Erythroblast (primary cell): ENCODE results near the gene LGALS7B.
"Not testable (repeated sequence)": the region's sequence is repeated elsewhere in the genome, so short reads cannot be mapped to it uniquely, and the experiment has no call there.

Experiments
- DNase-seq, 2 experiments: peaks; one replicate each; lab custom pipeline; 2025; lab: John Stamatoyannopoulos, UW
- GATA1 ChIP-seq: IDR thresholded peaks from 2 replicates; pipeline ENCODE4 v1.6.1; 2011; ENCODE audit warnings: low read depth, mild to moderate bottlenecking, control low read depth, low read length, moderate library complexity
- POLR2A ChIP-seq: IDR thresholded peaks from 2 replicates; pipeline ENCODE4 v1.6.1; 2011; ENCODE audit warnings: mild to moderate bottlenecking, low read length

Gene LGALS7B

DNA sequence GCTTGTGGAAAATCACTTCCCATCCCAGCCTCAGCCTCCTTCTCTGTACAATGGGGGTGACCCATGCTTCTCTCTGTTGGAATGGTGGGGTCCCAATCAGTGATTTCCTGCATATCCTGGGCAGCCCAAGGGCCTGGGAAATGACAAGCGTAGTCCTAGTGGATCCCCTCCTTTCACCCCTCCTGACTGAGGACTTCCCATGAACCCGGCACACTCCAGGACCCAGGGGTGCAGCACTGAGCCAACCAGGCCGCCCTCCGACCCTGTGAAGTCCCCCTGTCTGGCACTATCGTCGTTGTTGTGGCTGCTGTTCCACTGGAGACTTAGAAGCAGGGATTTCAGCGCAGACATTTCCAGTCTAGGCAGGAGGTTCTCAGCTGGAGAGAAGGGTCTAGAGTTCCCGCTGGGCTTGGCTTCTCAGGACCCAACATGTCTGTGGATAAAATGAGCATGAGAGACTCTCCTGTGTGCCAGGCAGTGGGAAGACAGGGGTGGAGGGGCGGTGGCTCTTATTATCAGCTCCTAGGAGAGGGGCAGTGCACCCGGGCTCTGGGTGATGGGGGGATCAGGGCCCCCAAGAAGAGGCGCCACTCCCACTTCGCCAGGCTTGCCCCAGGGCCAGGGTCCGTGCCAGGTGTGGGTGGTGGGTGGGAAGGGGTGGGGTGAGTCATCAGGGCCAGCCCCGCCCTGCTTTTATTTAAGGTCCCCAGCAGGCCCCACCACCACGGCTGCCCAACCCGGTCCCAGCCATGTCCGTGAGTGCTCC lies at the start of gene LGALS7B:
LGALS7B (plus strand) TSS at position 723 of the 766 bp plus-strand sequence; CDS start at position 750, 27 bp downstream.
- TF ChIP-seq GATA1 (no peak), POLR2A (no peak)

DNA sequence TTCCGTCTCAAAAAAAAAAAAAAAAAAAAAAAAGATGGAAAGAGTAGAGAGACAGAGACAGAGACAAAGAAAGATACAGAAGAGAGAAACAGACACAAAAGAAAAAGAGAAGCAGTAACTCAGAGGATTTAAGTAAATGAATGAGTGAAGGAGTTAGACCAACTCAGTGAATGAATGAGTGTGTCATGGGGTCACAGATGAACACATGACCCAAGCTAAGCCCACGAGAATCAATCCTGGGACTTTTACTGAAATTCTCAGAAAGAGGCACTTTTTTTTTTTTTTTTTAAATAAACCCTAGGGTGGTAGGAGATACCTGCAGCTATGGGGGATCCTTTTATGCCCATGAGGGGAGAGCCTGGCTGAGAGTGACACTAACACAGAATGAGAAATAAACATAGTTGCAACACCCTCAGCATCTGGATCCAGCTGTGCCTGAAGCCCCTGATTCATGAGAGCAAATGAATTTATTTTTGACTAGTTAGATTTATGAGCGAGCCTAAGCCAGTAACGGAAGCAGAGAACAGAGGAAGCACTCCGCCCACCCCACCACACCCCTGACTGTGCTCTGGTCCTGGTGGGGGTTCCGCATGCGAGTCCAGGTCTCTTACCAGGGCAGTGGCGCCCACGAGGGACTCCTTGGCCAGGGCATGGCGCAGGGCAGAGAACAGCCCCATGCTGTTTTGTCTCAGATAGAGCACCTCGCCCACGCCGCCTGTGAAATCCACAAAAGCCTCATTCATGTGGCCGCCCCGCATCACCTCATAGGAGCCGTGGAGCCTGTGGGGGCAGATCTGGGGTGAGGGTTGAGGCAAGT lies 49.4 kb upstream of the LGALS7B start:
- no peak for TF ChIP-seq GATA1
- TF ChIP-seq POLR2A = no peak
- no peak for DNase-seq

More for the DNA sequence above, at the start of gene LGALS7B:
- DNase-seq = no peak

DNA sequence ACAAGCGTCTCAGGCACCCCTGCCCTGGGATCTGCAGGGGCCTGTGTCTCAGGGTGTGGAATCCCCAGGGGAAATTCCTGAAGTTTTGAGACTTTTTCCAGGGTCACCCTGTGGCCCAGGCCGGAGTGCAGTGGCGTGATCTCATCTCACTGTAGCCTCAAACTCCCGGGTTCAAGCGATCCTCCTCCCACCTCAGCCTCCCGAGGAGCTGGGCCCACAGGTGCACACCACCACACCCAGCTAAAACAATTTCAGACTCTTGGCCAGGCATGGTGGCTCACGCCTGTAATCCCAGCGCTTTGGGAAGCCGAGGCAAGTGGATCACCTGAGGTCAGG lies 48.8 kb upstream of the LGALS7B start:
- TF ChIP-seq GATA1 (no peak), POLR2A (no peak)
- no peak for DNase-seq

DNA sequence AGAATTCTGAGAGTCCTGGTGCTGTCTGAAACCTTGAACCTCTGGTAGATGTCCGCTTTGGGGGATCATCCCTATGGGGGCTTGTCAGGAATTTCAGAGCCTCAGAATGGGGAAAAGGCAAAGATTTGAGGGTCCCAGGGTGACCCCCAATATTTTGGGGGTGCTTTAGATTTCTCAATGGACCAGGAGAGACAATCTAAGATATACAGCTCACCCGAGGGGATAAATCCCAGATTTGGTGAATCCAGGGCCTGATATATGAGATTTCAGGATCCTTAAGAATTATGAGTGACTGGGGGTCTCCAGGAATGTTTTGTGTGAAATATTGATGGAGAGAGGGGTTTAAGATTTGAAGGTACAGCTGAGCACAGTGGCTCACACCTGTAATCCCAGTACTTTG lies 48.1 kb upstream of the LGALS7B start:
- TF ChIP-seq POLR2A (no peak), GATA1 (no peak)
- DNase-seq = no peak

DNA sequence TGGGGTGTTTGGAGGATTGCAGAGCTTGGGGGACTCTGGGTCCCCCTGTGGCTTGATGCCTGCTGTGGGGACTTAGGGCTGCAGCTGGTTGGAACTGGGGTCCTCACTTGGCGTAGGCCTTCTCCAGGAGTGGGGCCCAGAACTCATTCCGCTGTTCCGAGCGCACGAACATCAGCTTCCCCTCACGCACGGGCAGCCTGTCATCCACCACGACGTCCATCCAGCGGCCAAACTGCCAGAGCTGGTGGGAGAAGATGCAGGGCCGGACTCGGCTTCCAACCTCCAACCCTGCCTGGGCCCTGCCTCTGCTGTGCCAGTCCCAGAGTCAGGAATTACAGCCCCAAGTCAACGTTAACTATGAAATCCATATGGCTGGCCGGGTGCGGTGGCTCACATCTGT lies 47.3 kb upstream of the LGALS7B start:
- DNase-seq = no peak
- no peak for TF ChIP-seq GATA1
- TF ChIP-seq POLR2A = no peak

DNA sequence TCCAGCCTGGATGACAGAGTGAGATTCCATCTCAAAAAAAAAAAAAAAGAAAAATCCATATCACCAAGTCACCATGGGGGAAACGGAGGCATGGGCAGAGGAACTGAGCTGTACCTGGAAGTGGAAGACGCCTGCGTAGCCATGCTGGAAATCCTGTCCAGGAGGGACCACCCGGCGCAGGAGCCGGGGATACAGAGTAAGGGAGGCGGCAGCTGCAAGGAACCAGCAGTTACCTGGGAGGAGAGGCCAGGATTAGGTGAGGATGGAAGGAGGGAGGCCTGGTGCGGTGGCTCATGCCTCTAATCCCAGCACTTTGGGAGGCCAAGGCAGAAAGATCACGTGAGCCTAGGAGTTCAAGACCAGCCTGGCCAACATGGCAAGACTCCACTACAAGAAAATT lies 46.7 kb upstream of the LGALS7B start:
- DNase-seq = no peak
- no peak for TF ChIP-seq POLR2A
- no peak for TF ChIP-seq GATA1

DNA sequence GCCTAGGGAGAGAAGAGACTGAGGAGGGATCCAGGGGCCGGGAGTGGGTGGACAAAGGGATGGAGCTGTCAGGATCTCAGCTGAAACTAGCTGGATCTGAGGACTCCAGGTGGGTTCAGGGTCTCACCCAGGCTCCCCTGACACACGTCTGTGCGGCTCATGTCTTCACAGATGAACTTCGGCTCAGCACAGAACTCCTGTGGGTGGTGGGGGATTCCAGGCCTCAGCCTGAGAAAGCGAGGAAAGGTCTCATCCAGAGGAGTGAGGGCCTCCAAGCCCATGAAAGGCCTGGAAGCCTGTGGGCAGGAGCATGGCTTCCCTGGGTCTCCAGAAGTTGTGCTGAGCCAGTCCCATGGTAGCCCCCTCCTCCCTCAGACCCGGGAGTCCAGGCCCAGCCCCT lies 46.1 kb upstream of the LGALS7B start:
- DNase-seq = no peak
- TF ChIP-seq GATA1 (no peak), POLR2A (no peak)

DNA sequence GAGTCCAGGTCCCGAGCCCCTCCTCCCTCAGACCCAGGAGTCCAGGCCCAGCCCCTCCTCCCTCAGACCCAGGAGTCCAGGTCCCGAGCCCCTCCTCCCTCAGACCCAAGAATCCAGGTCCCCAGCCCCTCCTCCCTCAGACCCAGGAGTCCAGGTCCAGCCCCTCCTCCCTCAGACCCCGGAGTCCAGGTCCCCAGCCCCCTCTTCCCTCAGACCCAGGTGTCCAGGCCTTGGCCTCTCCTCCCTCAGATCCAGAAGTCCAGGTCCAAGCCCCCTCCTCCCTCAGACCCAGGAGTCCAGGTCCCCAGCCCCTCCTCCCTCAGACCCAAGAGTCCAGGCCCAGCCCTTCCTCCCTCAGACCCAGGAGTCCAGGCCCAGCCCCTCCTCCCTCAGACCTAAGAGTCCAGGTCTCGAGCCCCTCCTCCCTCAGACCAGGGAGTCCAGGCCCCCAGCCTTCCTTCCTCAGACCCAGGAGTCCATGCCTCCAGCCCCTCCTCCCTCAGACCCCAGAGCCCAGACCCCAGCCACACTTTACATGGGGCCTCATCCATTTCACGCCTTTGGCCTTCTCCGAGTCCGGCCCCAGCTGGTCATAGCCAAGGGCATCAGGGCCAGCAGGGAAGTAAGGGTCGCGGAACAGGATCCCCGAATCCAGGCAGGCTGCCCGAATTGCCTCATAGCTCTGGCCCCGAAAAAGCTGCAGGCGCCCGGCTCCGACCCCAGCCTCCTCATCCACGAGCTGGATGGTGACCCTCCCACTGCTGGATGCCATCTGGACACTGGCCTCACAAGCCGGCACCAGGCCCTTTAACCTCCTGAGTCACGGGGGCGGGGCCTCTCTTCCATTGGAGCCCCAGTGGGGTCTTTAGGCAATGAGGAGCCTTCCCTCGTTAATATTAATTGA lies 45.4 kb upstream of the LGALS7B start:
- TF ChIP-seq GATA1 = no peak
- TF ChIP-seq POLR2A = no peak
- DNase-seq = no peak

DNA sequence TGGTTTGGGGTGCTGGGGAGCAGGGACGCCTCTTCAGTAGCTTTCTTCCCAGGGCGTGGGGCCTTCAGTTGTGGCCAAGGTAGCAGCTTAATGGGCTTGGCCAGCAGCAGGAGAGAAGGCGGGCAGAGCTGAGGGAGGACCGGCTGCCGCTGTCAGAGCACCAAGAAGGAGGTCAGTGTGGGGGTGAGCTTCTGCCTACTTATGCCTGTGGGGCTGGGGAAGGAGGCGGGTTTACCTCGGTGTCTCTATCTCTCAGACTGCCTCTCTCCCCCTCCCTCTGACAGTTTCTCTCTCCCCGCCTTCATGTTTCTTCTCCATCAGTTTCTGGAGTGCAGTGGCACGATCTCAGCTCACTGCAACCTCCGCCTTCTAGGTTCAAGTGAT lies 44.7 kb upstream of the LGALS7B start, which contains the start of gene CAPN12:
CAPN12 (minus strand) TSS at position 177 of the 384 bp plus-strand sequence. CDS start 309 bp downstream, outside the sequence.
- TF ChIP-seq GATA1 = no peak
- no peak for TF ChIP-seq POLR2A
- DNase-seq = no peak

DNA sequence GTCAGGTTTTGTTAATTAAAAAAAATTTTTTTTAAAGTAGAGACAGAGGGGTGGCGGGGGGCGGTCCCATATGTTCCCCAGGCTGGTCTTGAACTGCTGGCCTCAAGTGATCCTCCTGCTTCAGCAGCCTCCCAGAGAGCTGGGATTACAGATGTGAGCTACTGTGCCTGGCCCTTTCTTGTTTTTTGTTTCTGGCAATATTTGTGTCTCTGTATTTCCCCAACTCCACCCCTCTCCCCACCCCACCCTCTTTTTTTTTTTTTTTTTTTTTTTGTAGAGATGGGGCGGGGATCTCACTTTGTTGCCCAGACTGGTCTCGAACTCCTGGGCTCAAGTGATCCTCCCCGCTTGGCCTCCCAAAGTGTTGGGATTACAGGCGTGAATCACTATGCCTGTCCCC lies 44.1 kb upstream of the LGALS7B start:
- DNase-seq = no peak
- TF ChIP-seq GATA1 (no peak), POLR2A (no peak)

DNA sequence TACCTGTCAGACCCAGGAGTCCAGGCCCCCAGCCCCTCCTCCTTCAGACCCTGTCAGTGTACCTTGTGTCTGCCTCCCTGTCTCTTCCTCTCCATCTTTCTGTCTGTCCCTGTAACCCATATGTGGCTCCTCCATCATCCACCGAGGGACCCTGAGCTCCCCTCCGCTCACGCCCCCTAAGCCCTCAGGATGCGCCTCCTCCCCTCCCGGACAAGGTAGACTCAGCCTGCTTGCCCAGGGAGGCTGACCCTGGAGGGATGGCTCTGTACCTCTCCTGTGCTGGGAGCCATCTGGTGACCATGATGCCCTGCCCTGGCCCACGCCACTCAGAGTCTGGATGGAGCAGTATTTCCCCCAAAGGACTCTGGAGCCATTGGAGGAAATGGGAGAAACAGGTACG lies 43.7 kb upstream of the LGALS7B start:
- TF ChIP-seq POLR2A (no peak), GATA1 (no peak)
- no peak for DNase-seq

DNA sequence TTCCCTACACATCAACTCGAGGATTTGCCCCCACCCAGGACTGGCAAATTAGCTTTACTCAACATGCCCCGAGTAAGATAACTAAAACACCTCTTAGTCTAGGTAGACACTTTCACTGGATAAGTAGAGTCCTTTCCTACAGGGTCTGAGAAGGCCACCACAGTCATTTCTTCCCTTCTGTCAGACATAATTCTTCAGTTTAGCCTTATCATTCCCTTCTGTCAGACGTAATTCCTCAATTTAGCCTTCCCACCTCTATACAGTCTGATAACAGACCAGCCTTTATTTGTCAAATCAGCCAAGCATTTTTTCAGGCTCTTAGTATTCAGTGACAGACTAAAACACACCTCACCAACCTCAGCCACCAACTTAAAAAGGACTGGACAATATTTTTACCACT lies 35.2 kb upstream of the LGALS7B start:
- DNase-seq = not testable (repeated sequence)

DNA sequence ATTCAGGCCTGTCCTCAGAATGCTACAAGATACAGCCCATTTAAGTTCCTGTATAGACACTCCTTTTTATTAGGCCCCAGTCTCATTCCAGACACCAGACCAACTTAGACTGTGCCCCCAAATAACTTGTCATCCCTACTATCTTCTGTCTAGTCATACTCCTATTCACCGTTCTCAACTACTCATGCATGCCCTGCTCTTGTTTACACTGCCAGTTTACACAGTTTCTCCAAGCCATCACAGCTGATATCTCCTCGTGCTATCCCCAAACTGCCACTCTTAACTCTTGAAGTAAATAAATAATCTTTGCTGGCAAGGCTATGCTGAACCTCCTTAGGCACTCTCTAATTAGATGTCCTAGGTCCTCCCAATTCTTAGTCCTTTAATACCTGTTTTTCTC lies 34.8 kb upstream of the LGALS7B start:
- not testable (repeated sequence) for DNase-seq

DNA sequence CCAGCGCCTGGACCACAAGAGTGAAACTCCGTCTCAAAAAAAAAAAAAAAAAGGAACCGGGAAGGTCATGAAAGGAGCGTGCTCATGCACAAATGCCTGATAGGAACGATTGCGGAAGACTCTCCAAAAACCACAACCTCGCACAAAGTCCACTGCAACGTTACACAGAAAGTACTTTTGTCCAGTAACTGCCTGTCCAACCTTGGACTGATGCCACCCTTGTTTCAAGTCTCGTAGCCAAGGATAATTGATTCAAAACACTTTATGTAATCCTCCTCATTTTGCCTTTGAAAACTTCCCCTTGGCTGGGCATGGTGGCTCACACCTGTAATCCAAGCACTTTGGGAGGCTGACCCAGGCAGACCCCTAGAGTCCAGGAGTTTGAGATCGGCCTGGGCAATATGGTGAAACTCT lies 29.4 kb upstream of the LGALS7B start:
- TF ChIP-seq GATA1 (no peak), POLR2A (no peak)
- DNase-seq = no peak

DNA sequence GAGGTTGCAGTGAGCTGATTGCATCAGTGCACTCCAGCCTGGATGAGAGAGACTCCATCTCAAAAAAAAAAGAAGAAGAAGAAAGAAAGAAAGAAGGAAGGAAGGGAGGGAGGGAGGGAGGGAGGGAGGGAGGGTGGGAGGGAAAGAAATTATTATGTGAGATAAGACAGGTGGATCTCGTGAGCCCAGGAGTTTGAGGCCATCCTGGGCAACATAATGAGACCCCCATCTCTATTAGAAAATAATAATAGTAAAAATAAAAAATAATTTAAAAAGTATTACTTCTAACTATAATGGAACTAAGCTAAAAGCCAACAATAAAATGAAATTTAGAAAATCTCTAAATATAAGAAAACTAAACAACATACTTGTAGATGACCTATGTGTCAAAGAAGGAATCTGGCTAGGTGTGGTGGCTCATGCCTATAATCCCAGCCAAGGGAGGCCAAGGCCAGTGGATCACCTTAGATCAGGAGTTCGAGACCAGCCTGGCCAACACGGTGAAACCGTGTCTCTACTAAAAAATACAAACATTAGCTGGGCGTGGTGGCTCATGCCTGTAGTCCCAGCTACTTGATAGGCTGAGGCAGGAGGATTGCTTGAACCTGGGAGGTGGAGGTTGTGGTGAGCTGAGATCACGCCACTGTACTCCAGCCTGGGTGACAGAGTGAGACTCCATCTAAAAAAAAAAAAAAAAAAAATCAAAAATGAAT lies 28.0 kb upstream of the LGALS7B start:
- not testable (repeated sequence) for DNase-seq

DNA sequence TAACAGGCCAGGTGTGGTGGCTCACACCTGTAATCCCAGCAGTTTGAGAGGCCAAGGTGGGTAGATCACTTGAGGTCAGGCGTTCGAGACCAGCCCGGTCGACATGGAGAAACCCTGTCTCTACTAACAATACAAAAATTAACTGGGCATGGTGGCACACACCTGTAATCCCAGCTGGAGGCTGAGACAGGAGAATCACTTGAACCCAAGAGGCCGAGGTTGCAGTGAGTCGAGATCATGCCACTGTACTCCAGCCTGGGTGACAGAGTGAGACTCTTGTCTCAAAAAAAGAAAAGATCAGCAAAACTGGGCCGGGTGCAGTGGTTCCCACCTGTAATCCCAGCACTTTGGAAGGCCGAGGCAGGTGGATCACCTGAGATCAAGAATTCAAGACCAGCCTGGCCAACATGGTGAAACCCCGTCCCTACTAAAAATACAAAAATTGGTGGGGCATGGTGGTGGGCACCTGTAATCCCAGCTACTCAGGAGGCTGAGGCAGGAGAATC lies 27.1 kb upstream of the LGALS7B start:
- DNase-seq = not testable (repeated sequence)
